ENCODE data around the gene MAML2. TPM values are rescaled to one million over a fixed set of nuclear protein-coding genes. Genes with fewer than 3 reads are reported as not detected.

Gene MAML2
- polyA plus RNA-seq, 3 donors: 0.57 to 7.6 (median 1.2) TPM

DNA sequence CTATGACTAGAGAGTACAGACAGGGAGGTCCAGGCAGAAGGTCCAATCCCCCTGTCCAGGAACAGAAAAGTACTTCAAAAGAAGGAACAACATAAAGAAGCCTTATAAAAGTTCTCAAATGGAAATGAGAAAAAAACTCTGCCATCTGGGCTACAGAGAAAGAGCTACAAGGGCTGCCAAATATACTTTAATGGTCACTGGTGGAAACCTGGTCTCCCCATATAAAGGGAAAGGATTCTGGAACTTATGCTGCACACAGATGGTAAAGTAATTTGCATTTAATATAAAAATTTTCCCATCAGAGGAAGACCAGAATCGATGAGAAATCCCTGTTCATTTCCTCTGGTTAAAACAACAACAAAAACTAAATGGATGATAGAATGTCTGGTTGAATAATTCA is 299.7 kb downstream of the MAML2 start:
- H3K36me3 Mint-ChIP-seq: no peaks in the 10 kb centered on the region
- Histone ChIP-seq H3K4me2 (replicated peaks; ENCODE audit: extremely low read depth, low read length, poor library complexity, severe bottlenecking) (no peak overlapping the region), H3K36me3 (replicated peaks in 1 of 2; ENCODE audit: control insufficient read depth in 1 of 2, insufficient read depth in 2 of 2, low read length in 2 of 2) (no peaks in the 10 kb centered on the region), H3K4me1 (ENCODE audit: control insufficient read depth in 1 of 2, insufficient read depth in 2 of 2, low read length in 2 of 2) (peaks cover 0 to 5% of the 10 kb centered on the region in 2 donors), H3K27me3 (ENCODE audit: control insufficient read depth in 2 of 2, insufficient read depth in 2 of 2, low read length in 2 of 2) (no peaks in the 10 kb centered on the region), H4K20me1 (ENCODE audit: insufficient read depth, low read length) (no peaks in the 10 kb centered on the region), H2AFZ (ENCODE audit: insufficient read depth, low read depth, low read length, poor library complexity, severe bottlenecking) (no peak overlapping the region), H3K9me3 (replicated peaks in 1 of 2; ENCODE audit: control insufficient read depth in 1 of 2, insufficient read depth in 1 of 2, low read length in 2 of 2) (no peaks in the 10 kb centered on the region), H3K79me2 (ENCODE audit: insufficient read depth, low read length) (no peaks in the 10 kb centered on the region), H3K4me3 (replicated peaks in 1 of 3; ENCODE audit: low read depth in 2 of 3, low read length in 3 of 3) (no peak overlapping the region), H3K9ac (ENCODE audit: insufficient read depth, low read length, poor library complexity, severe bottlenecking) (no peak overlapping the region), H3K27ac (ENCODE audit: low read depth in 1 of 2, low read length in 2 of 2) (no peak overlapping the region)
- H3K27ac Mint-ChIP-seq: no peak overlapping the region
- DNase-seq: no peak
- peaks cover 5% of the 10 kb centered on the region for H3K4me1 Mint-ChIP-seq
- no peak overlapping the region for H3K4me3 Mint-ChIP-seq
- WGBS (ENCODE audit: insufficient coverage): no CpG with 5 or more reads among the region's 1 CpG
- TF ChIP-seq, protein P1, sequence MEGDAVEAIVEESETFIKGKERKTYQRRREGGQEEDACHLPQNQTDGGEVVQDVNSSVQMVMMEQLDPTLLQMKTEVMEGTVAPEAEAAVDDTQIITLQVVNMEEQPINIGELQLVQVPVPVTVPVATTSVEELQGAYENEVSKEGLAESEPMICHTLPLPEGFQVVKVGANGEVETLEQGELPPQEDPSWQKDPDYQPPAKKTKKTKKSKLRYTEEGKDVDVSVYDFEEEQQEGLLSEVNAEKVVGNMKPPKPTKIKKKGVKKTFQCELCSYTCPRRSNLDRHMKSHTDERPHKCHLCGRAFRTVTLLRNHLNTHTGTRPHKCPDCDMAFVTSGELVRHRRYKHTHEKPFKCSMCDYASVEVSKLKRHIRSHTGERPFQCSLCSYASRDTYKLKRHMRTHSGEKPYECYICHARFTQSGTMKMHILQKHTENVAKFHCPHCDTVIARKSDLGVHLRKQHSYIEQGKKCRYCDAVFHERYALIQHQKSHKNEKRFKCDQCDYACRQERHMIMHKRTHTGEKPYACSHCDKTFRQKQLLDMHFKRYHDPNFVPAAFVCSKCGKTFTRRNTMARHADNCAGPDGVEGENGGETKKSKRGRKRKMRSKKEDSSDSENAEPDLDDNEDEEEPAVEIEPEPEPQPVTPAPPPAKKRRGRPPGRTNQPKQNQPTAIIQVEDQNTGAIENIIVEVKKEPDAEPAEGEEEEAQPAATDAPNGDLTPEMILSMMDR (IDR thresholded peaks at IDR 0.05): no peak
- H3K9me3 Mint-ChIP-seq: no peaks in the 10 kb centered on the region
- H3K27me3 Mint-ChIP-seq (ENCODE audit: low read depth in 3 of 3): peaks cover 0 to 3% (median 1%) of the 10 kb centered on the region in 3 donors
- intact Hi-C loops (cut with micrococcal nuclease): no loop called here

GRCh38 chr11:96038046-96038445 is 304.9 kb downstream of the MAML2 start:
- Mint-ChIP-seq H3K27ac (no peak overlapping the region), H3K36me3 (peaks cover 4 to 5% of the 10 kb centered on the region in 2 donors), H3K4me3 (no peak overlapping the region), H3K4me1 (peaks cover 10% of the 10 kb centered on the region), H3K9me3 (no peaks in the 10 kb centered on the region), H3K27me3 (ENCODE audit: low read depth in 3 of 3) (peaks cover 0 to 3% (median 0%) of the 10 kb centered on the region in 3 donors)
- H3K4me3 ChIP-seq (replicated peaks in 1 of 3; ENCODE audit: low read depth in 2 of 3, low read length in 3 of 3): no peak overlapping the region
- no CpG with 5 or more reads among the region's 5 CpGs for WGBS (ENCODE audit: insufficient coverage)
- no peaks in the 10 kb centered on the region for H3K4me1 ChIP-seq (ENCODE audit: control insufficient read depth in 1 of 2, insufficient read depth in 2 of 2, low read length in 2 of 2)
- no peak overlapping the region for H3K4me2 ChIP-seq (replicated peaks; ENCODE audit: extremely low read depth, low read length, poor library complexity, severe bottlenecking)
- no peaks in the 10 kb centered on the region for H3K79me2 ChIP-seq (ENCODE audit: insufficient read depth, low read length)
- no peaks in the 10 kb centered on the region for H3K27me3 ChIP-seq (ENCODE audit: control insufficient read depth in 2 of 2, insufficient read depth in 2 of 2, low read length in 2 of 2)
- DNase-seq: no peak
- no peak overlapping the region for H3K27ac ChIP-seq (ENCODE audit: low read depth in 1 of 2, low read length in 2 of 2)
- H3K9me3 ChIP-seq (replicated peaks in 1 of 2; ENCODE audit: control insufficient read depth in 1 of 2, insufficient read depth in 1 of 2, low read length in 2 of 2): no peaks in the 10 kb centered on the region
- no peak overlapping the region for H2AFZ ChIP-seq (ENCODE audit: insufficient read depth, low read depth, low read length, poor library complexity, severe bottlenecking)
- H3K36me3 ChIP-seq (replicated peaks in 1 of 2; ENCODE audit: control insufficient read depth in 1 of 2, insufficient read depth in 2 of 2, low read length in 2 of 2): no peaks in the 10 kb centered on the region
- TF ChIP-seq, protein P1 (IDR thresholded peaks at IDR 0.05): no peak
- H3K9ac ChIP-seq (ENCODE audit: insufficient read depth, low read length, poor library complexity, severe bottlenecking): no peak overlapping the region
- intact Hi-C loops (cut with micrococcal nuclease): no loop called here
- H4K20me1 ChIP-seq (ENCODE audit: insufficient read depth, low read length): peaks cover 4% of the 10 kb centered on the region
